GM03348 (cell line): ENCODE data around the gene DNAH17.
"Not testable (repeated sequence)": the region's sequence is repeated elsewhere in the genome, so short reads cannot be mapped to it uniquely, and the experiment has no call there.

Experiments
- DNase-seq: peaks from one replicate; pipeline ENCODE4 v3.0.0; 2012; ENCODE audit warnings: low spot score

Gene DNAH17

DNA sequence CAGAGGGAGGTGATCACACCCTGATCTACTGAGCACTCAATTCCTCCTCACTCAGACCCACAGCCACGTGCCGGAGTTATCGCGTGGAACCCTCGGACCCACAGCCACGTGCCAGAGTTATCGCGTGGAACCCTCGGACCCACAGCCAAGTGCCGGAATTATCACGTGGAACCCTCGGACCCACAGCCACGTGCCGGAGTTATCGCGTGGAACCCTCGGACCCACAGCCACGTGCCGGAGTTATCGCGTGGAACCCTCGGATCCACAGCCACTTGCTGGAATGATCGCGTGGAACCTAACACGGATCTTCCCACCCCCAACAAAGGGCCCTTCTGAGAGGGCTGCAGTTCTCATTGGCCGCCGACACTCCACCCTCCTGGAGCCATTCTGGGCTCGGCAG lies 101.0 kb downstream of the DNAH17 start:
- DNase-seq: no peak

DNA sequence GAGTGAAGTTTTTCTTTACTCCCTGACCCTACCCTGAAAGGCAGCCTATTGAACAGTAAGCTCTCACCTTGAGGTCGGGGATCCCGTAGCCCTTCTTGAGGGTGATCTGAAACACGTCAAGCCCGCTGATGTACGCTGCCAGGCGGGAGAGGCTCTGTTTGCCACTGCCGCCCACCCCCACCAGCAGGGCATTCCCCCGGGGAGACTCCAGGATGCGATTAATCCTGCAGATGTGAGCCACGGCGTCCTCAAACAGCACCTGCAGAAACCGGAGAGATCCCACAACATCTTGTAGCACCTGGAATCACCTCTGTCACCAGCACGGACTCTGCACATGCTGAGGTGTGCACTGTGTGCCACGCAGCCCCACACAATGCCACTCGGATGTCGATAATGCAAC lies 102.0 kb downstream of the DNAH17 start:
- no peak for DNase-seq

DNA sequence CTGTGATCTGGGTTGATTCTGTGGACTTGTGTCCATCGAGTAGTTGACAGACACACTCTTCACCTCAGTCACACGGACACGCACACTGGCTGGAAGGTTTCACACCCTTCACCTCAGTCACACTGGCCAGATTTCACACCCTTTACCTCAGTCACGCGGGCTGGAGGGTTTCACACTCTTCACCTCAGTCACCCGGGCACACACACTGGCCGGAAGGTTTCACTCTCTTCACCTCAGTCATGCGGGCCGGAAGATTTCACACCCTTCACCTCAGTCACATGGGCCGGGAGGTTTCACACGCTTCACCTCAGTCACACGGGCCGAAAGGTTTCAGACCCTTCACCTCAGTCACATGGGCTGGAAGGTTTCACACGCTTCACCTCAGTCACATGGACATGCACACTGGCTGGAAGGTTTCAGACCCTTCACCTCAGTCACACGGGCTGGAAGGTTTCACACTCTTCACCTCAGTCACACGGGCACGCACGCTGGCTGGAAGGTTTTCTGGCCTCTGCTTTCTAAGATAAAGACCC lies 102.5 kb downstream of the DNAH17 start:
- DNase-seq: no peak

DNA sequence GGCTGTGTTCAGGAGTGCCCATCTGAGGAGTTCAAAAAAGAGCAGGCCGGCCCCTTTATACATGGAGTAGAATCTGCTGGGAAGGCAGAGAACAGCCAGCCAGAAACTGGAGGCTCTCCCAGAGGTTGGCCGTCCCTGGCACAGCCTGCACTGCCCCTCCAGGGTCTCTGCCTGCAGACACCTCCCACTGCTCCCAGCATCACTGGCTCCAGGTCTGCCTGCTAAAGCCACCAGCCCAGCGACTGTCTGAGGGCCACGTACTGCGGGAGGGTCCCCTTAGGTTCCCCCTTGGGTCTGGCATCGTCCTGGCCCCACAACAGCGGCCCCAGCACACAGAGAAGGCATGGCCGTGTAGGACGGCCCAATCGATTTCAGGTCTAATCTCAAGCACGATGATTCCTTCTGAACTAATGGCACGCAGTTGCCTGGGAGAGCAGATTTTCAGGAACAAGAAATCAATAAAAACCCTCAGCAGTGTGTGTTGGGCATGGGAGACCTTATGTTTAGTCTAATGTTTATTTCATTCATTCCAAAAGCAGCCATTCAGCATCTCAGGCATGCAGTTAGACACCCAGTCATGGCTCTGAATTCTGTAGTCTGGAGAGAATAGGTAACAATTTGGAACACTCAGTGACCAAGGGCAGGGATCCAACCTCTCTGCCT lies 103.1 kb downstream of the DNAH17 start:
- DNase-seq: no peak

DNA sequence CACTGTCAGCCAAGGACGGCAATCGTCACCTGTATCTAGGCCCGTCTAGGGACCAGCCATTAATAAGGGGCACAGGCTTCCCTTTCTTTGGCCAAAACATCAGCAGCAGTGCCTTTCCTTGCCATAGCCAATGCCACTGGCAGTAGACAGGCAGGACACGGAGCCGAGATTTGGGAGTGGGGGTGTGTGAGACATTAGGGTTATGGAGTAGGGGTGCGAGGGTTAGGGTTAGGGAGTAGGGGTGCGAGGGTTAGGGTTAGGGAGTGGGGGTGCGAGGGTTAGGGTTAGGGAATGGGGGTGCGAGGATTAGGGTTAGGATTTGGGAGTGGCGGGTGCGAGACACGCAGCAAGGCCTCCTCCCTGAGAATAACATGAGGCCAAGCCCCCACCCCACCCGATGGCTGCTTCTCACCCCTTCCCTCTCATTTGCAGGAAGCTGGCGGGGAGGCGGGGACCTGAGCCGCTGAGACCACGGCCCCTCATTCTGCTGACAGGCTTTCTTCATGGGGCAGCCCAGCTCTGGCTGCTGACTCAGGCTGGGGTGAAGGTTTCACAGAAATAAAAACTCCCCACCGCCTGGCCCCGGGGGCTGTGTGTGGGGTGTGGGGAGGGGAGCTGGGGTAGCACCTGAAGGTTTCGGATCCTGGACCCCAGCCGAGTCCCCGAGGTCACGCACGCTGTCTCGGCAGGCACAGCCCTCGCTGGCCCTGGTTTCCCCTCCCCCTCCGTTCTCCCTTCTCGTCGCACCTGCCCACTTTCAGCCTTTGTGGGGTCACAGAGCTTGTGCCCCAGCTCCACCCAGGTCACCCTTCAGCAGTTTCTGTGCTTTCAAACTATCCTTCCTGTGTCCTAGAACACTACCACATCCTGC lies 104.9 kb downstream of the DNAH17 start:
- no peak for DNase-seq

DNA sequence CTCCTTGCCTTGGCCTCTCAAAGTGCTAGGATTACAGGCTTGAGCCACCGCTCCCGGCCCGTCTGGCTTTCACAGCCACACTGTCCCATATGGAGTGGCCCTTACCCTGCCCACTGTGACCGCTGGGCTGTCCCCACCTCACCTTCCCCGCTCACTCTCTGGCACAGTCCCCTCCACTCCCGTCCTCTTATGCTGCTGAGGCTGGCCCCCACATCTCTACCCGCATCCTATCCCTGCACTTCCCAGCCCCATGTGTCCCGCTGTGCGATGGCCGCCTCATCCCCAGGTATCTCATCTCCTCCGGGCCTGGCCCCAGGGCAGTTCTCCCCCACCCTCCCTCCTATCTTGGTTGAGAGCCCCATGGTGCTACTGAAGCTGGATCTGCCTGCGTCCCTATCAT lies 105.6 kb downstream of the DNAH17 start:
- no peak for DNase-seq

DNA sequence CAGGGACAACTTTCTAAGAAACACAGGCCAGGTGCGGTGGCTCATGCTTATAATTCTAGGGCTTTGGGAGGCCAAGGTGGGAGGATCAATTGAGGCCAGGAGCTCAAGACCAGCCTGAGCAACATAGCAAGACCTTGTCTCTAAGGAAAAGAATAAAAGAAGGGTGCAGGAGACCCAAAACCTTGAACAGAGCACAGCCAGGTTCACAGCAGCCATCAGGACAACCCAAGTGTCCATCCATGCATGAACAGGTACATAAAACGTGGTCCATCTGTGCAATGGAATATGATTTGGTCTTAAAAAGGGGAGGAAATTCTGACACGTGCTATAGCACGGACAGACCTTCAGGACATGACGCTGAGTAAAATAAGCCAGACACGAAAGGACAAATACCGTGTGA lies 107.8 kb downstream of the DNAH17 start:
- no peak for DNase-seq

DNA sequence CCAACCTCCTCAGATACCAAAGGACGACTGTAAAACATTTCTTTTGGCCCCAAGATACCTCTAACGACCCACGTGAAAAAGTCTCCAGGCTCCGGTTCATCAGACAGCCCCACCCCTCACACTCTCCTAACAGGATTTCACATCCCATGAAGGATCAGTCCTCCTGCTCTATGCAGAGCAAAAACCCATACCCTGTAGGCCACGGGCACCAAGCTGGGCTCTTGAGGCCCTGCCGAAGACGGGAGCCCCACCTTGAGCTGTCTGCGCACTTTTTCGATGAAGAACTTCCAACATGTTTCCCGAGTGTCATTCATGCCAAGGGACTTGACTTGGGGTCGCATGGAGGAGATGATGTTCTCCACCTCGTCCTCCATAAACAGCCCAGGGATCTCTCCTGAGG lies 108.8 kb downstream of the DNAH17 start:
- DNase-seq: no peak

DNA sequence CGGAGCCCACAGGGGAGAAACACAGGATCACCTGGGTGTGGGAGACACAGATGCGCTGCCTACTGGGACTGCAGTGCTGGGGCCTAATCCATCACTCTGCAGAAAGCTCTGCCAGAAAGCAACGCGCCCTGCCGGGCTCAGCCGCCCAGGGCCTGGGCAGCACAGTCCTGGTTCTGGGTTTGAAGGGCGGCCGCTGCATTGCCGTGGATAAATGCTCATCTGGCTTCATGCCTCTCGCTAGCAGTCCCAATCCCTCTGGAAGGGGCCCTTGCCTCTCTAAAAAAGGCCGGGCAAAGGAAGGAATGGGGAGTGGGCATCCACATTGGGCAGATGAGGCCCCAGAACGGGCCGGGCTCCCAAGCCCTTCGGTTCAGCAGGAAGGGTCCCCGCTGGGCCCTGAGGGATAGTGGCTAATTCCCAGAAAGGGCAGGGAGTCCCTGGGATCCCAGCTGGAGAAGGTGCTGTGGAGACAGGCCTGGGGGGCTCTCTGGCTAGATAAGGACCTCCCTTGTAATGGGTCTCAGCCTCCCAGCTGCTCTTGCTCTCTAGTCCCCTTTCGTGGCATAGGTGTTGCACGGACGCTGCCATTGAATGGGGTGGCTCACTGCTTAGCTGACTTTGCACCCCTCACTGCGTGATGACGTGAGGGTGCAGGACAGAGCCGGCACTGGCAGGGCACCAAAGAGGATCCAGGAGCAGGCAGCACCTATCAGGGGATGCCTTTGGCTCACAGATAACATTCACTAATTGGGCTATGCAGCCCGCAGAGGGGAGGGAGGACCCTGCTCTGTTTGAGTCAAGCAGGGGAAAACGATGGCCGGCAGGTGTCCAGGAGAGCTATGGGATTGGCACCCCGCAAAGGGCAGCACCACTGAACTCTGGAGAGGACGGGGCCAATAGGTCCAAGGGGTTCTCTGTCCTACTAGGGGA lies 110.1 kb downstream of the DNAH17 start:
- DNase-seq: no peak

DNA sequence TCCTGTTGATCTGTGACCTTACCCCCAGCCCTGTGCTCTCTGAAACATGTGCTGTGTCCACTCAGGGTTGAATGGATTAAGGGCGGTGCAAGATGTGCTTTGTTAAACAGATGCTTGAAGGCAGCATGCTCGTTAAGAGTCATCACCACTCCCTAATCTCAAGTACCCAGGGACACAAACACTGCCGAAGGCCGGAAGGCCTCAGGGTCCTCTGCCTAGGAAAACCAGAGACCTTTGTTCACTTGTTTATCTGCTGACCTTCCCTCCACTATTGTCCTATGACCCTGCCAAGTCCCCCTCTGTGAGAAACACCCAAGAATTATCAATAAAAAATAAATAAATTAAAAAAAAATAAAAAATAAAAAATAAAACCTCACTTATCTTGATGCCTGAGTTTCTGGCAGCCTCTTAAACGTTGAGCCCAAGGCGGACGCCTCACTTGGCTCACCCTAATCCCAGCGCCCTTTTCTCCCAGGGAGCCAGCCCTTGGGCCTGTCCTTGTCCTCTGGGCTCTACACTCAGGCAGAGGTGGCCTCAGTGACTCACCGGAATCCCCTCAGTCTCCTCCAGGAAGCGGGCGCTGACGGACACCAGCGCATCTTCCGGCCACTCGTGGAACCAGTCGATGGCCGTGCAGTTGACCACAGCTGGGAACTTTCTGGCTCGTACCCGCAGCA lies 110.9 kb downstream of the DNAH17 start:
- DNase-seq: not testable (repeated sequence)

DNA sequence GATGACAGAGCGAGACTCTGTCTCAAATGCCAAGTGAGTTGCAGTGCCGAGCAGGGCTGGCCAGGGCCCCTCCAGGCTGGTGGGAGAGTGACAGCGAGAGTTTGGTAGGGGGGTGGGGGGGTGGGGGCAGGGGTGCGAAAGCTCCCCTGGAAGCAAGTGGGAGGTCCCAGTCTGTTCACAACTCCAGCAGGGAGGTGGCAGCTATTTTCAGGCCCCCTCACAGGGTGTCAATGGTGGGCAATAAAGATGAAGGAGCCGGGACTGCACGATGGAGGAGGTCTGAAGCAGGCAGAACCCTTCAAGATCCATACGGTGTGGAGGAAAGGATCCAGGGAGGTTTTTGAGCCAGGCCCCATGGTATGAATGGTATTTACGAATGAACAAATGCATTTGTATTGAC lies 115.0 kb downstream of the DNAH17 start:
- DNase-seq: no peak

DNA sequence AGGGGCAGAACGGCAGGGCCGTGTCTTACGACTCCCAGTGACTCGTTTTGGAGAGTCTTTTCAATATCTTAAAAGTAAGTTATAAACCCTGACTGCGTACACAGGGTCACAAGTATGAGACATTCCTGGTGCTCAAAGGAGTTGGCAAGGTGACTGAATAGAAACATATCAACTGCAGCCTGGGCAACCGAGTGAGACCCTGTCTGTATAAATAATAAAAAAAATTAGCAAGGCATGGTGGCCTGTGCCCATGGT lies 115.5 kb downstream of the DNAH17 start:
- DNase-seq: no peak

DNA sequence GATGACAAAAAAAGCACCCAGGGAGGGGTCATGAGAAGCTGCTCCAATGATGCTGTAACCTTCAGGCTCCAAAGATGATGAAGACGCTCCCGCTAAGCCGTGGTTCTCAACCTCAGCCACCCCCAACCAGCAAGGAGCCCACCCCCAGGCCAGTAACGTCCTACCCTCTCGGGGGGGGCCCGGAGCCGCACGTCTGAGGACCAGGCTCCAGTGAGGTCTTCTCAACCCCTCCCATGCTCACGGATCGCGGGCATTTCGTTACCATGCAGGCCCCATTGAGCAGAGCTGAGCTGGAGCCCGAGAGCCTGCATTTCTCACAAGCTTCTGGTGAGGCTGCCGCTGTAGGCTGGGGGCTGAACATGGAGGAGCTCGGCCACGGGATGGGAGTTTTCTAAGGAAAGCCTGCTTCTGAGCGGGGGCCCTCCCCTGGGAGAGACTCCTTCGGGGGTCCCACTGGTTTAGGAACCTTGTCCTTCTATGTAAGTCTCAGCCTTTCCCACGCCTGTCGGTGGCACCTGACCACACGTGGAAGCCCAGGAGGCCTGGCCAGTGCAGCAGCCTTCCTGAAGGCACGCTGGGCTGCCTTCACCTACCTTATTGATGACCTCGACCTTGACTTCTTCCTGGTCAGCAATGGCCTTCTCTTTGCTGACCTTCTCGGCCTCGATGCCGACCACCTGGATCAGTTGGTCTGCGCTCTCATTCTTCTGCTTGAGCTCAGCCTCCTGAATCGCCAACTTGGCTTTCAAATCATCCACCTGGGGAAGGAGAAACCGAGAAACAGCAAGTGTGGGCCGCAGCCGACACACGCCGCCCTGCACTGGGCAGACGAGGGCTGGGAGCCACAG lies 116.0 kb downstream of the DNAH17 start:
- no peak for DNase-seq

DNA sequence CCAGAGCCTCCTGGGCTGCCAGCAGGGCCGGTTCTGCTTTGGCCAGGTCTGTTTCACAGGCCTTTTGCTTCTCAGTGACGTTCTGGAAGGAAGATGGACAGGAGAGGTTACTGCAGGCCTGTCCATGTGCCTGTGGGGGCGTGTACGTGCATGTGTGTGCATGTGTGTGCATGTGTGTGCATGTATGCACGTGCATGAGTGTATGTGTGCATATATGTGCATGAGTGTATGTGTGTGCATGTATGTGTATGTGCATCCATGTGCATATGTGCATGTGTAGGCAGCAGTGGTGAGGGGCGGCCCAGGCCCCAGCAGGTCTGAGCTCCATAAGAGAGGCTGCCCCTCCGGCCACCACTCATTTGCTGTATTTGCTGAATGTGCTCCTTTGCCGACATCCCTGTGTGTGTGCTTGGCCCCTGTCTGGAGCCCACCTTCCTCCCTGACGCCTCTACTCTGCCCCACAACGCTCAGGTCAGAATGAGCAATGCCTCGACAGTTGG lies 117.0 kb downstream of the DNAH17 start:
- no peak for DNase-seq

DNA sequence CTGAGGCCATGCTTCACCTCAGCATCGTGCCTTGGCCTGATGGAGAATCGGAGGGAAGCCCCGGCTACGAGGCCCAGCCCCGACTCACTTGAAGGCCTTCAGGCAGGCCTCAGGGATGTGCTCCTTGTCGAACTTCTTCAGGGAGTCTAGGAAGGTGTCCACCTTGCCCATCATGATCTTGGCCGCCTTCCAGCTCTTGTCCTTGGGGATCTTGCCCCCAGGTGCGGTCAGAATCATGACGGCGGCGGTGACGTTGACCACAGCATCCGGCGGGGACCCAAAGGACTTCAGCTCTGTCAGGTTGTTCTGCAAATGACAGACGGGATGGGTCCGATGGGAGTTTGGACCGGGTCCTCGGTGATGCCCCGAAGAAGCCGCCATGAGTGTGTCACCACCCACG lies 117.5 kb downstream of the DNAH17 start:
- no peak for DNase-seq

DNA sequence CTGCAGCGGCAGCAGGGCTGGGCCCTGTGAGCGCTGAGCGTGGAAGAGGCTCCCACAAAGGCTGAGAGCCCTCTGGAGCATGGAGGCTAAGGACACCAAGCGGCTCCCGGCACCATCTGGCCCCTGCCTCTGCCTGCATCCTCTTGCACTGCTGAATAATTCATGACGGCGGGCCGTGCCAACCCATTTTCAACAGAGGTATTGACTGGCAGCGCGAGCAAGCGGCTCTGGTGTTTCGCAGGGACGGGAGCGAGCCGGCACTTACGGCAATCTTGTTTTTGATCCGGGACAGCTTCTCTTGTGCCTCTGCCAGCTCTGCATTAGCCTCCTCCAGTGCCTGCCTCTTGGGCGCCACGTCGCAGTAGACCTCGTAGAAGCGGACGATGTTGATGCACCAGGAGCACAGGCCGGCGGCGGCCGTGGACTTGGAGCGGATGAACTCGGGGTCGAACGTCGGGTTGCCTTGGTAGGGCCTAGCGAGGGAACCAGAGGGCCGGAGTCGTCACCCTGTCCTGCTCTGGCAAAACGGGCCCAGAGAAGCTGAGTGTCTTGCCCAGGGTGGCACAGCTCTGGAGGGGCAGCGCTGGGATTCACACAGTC lies 118.4 kb downstream of the DNAH17 start:
- no peak for DNase-seq

DNA sequence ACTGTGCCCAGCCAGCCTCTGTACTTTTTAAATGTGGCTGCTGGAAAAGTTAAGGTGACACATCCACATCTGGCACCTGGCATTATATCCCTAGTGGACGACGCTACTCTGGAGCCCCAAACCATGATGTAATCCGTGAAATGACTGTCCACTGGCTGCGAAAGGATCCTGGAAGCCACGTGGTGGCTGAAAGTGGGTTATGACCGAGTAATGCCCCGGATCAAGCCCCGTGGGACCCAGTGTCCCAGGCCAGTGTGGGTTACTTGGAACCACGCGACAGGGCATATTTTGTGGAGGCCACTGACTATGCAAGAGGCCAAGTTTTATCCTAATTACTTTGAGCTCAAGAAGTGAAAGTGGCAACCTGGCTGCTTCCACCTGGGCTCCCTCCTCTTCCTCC lies 119.1 kb downstream of the DNAH17 start:
- DNase-seq: no peak

DNA sequence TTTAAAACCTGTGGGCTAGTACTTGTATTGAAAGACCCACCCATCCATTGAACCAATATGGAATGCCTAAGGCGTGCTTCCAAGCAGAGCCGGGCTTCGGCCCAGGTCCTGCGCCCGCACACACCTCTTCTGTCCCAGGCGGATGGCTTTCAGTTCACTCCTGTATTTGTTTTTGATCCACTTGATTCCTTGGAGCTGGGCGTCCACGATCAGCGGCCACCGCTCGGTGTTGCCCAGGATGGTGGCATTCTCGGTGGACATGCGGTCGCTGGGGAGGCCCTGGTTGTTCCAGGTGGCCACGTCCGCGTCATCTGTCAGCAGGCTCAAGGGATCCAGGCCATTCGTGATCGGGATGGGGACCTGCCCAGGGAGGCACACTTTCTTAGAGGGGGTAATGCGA lies 122.8 kb downstream of the DNAH17 start:
- no peak for DNase-seq

DNA sequence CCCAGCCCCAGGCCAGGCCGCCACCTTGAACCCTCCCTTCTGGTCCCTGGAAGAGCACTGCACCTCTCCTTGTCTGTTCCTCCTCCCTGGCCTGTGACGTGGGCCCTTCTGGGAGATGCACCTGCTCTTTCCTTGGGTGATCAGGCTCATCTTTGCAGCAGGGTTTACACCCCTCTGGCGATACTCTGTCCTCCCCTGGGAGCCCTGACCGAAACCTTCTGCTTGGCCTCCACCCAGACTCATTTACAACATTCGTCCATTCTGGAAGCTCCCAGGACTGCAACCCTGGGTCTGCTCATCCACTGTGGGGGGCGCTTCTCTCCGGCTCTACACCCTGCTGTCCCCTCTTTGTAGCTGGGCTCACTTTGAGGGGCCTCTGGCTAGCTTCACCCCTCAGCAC lies 125.4 kb downstream of the DNAH17 start:
- no peak for DNase-seq

DNA sequence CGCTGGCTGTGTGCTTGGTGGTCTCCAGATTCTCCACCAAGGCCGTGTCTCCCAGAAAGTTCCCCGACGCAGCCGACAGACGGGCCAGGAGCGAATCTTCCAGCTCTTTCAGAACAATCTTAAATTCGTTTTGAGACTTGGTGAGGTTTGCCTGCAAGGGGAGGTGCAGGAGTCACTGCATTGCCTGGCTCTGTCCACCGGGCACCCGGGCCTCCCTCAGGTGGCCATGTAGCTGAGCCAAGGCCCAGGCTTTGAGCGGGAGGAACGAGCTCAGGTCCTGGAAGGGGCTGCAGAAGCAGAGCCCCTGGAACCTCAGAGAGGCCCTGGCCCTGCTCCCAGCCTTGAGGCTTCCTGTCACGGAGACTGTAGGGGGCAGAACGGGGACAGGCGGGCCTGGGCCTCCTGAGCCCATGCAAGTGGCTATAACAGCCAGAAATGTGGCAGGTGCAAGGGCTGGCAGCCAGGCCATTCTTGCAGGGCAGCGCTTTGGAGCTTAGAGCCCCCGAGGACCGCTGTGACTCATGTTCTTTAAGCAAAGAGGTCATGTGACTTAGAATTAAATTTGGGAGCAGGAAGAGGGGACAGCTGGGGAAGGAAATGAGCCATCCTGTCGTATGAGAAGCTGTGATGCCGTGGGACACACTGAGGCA lies 126.4 kb downstream of the DNAH17 start:
- no peak for DNase-seq
